Activated B cell treated with CpG ODN at 0.5 μM for 24 hours (primary cell): ENCODE results near the gene RORB. TPM values are rescaled to one million over a fixed set of nuclear protein-coding genes. Genes with fewer than 3 reads are reported as not detected.

Experiments
- ATAC-seq: fragments of 200-7000 bp; cut with Tn5 transposase; one replicate; pipeline ENCODE4 v1.10.0; 2021; ENCODE audit warnings: low read depth, mild to moderate bottlenecking, moderate library complexity
- CTCF ChIA-PET: fragments of 350-600 bp; sonication (Branson Sonifier 250); formaldehyde crosslinking; loops from one replicate; lab custom pipeline; 2021; ENCODE audit warnings: antibody characterized with exemption; lab: Charles Lee
- POLR2A ChIA-PET: fragments of 350-600 bp; sonication (Branson Sonifier 250); formaldehyde crosslinking; loops from one replicate; lab custom pipeline; 2021; ENCODE audit warnings: antibody characterized with exemption; lab: Charles Lee
- DNase-seq: peaks from one replicate; pipeline ENCODE4 v3.0.0; 2022
- H3K27ac Mint-ChIP-seq: one replicate; pipeline ENCODE4 v1.8.0; 2020; ENCODE audit warnings: mixed read lengths
- H3K27me3 Mint-ChIP-seq: one replicate; pipeline ENCODE4 v1.8.0; 2021; ENCODE audit warnings: mixed read lengths
- H3K36me3 Mint-ChIP-seq: one replicate; pipeline ENCODE4 v1.8.0; 2021; ENCODE audit warnings: low read depth, mixed read lengths
- H3K4me1 Mint-ChIP-seq: one replicate; pipeline ENCODE4 v1.8.0; 2021; ENCODE audit warnings: mixed read lengths
- H3K4me3 Mint-ChIP-seq: one replicate; pipeline ENCODE4 v1.8.0; 2020; ENCODE audit warnings: mild to moderate bottlenecking, mixed read lengths
- H3K9me3 Mint-ChIP-seq: one replicate; pipeline ENCODE4 v1.8.0; 2020; ENCODE audit warnings: mixed read lengths
- intact Hi-C: fragments of 100-400 bp; cut with micrococcal nuclease; formaldehyde crosslinking; loops from one replicate; pipeline ENCODE4 v1.15.1; 2024
- total RNA-seq: library from RNA; stranded (reverse); gene quantifications from 2 replicates; pipeline ENCODE4 v1.2.3, GENCODE V29; 2022
- TF ChIP-seq, protein P1 (sequence below): fragments of 200-600 bp; IDR thresholded peaks from one replicate; pipeline ENCODE4 v1.8.0; 2022; ENCODE audit warnings: antibody characterized with exemption, mild to moderate bottlenecking

RORB gene
- total RNA-seq, 1 donor from 2014 or later, result not detected

DNA sequence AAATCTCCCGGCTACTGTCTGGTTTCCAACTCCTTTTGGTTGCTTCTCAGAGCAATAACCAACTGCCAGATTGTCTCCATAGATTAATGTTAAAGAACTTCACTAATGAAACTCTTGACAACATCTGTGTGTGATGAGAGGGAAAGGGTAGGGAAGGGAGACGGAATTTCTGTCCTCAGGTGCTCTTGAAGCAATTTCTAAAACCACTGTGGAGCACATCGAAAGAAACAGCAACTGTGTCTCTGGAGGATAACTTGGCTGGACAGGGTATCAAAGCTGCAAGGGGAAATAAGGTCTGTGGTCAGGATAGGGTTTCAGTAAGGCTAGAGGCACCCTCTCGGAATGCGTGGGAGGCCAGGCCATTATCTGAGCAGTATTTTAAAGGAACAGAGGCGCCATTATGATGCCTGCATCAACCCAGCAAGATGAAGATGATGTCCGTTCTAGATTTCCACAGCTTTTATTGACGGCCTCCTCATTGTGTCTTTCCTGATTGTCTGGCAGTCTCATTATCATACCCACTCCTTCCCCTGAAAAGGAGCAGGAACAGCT lies 76.6 kb downstream of the RORB start:
- no peaks in the 10 kb centered on the region for H3K9me3 Mint-ChIP-seq
- TF ChIP-seq, protein P1, sequence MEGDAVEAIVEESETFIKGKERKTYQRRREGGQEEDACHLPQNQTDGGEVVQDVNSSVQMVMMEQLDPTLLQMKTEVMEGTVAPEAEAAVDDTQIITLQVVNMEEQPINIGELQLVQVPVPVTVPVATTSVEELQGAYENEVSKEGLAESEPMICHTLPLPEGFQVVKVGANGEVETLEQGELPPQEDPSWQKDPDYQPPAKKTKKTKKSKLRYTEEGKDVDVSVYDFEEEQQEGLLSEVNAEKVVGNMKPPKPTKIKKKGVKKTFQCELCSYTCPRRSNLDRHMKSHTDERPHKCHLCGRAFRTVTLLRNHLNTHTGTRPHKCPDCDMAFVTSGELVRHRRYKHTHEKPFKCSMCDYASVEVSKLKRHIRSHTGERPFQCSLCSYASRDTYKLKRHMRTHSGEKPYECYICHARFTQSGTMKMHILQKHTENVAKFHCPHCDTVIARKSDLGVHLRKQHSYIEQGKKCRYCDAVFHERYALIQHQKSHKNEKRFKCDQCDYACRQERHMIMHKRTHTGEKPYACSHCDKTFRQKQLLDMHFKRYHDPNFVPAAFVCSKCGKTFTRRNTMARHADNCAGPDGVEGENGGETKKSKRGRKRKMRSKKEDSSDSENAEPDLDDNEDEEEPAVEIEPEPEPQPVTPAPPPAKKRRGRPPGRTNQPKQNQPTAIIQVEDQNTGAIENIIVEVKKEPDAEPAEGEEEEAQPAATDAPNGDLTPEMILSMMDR, result no peak
- CTCF ChIA-PET, result interaction anchor here (0.7 kb wide), 1 partner anchor 64 kb away, joined by 3 read pairs; no protein-coding TSS in a partner anchor
- H3K4me1 Mint-ChIP-seq, result no peaks in the 10 kb centered on the region
- intact Hi-C loops, result no loop called here
- no peaks in the 10 kb centered on the region for H3K27me3 Mint-ChIP-seq
- no peaks in the 10 kb centered on the region for H3K36me3 Mint-ChIP-seq
- ATAC-seq (no peak), DNase-seq (no peak)
- H3K4me3 Mint-ChIP-seq, result no peak overlapping the region
- POLR2A ChIA-PET, result no interaction called here
- H3K27ac Mint-ChIP-seq, result no peak overlapping the region

DNA sequence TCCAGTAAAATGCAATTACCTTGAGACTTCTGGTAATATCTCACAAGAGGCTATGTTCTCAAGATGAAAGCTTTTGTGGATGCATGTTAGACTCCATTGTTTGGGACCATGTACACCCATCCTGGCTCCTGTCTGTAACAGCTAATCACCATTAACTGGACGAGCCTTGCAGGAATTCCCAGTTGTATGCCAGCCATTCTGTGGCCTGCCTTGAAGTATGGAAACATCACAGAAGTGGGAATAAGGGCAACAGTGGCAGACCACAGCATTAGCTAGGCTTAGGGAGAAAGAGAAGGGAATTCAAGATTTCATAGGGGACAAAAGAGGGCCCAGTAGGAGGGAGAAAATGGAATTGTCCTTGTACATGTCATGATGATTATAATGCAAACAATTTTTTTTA lies 79.0 kb downstream of the RORB start:
- H3K4me3 Mint-ChIP-seq, result no peak overlapping the region
- intact Hi-C loops, result no loop called here
- H3K27ac Mint-ChIP-seq, result no peak overlapping the region
- ATAC-seq, result no peak
- TF ChIP-seq, protein P1, result no peak
- H3K36me3 Mint-ChIP-seq, result no peaks in the 10 kb centered on the region
- no peak for DNase-seq
- H3K4me1 Mint-ChIP-seq, result no peaks in the 10 kb centered on the region
- ChIA-PET CTCF (interaction anchor here (0.8 to 1.4 kb wide), 4 partner anchors 9 to 71 kb away, joined by 3 to 5 read pairs (median 4); no protein-coding TSS in a partner anchor), POLR2A (no interaction called here)
- no peaks in the 10 kb centered on the region for H3K9me3 Mint-ChIP-seq
- no peaks in the 10 kb centered on the region for H3K27me3 Mint-ChIP-seq

DNA sequence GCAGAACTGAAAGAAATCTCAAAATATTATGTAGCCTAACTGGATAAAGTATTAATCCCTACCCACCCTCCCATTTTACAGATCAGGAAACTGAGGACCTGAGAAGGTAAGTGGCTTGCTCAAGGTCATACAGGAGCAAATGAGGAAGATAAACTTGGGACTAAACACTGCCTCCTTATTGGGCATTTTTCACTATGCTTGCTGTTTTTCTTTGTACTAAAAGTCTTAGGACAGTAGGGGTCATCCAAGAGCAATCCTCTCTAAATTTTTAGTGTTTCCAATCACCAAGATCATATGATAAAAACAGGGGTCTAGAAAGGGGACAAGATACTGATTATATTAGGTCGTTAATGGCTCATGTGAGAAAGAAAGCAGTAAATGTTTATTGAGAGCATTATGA lies 80.8 kb downstream of the RORB start:
- POLR2A ChIA-PET, result no interaction called here
- Mint-ChIP-seq H3K27ac (no peak overlapping the region), H3K9me3 (no peaks in the 10 kb centered on the region), H3K4me1 (no peaks in the 10 kb centered on the region), H3K27me3 (no peaks in the 10 kb centered on the region), H3K4me3 (no peak overlapping the region), H3K36me3 (no peaks in the 10 kb centered on the region)
- intact Hi-C loops, result loop anchor here (1.0 kb wide), 3 partner anchors 32 to 164 kb away; no protein-coding TSS in a partner anchor
- TF ChIP-seq, protein P1, result no peak
- ATAC-seq (no peak), DNase-seq (no peak)
- CTCF ChIA-PET, result interaction anchor here (0.9 to 1.0 kb wide), 2 partner anchors 68 to 164 kb away, joined by 3 read pairs; no protein-coding TSS in a partner anchor

GRCh38 chr9:74589576-74589975 lies 92.4 kb downstream of the RORB start:
- H3K36me3 Mint-ChIP-seq, result no peaks in the 10 kb centered on the region
- DNase-seq (no peak), ATAC-seq (no peak)
- no peaks in the 10 kb centered on the region for H3K9me3 Mint-ChIP-seq
- H3K4me3 Mint-ChIP-seq, result no peak overlapping the region
- intact Hi-C loops, result no loop called here
- H3K27me3 Mint-ChIP-seq, result peaks cover 9% of the 10 kb centered on the region
- POLR2A ChIA-PET, result no interaction called here
- peaks cover 24% of the 10 kb centered on the region for H3K4me1 Mint-ChIP-seq
- TF ChIP-seq, protein P1, result no peak
- CTCF ChIA-PET, result no interaction called here
- H3K27ac Mint-ChIP-seq, result no peak overlapping the region

DNA sequence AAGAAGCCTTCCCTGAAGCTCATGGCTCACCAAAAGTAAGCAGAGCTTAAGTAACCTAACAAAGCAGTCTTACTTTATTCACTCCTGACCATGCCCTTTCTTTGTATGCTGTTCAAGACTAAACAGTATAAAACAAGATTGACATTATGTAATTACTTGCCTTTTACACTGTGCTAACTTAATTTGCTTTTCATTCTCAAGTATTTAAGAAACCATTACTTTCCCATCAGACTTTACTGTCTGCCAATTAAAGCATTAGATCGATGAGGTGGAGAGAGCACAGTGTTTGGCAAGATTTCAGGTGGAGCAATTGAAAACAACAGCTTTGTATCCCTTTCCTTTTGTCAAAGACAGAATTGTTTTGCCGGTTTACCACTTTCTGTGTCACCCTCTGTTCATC lies 98.2 kb downstream of the RORB start:
- intact Hi-C loops, result no loop called here
- no peak for DNase-seq
- Mint-ChIP-seq H3K36me3 (no peaks in the 10 kb centered on the region), H3K4me3 (no peak overlapping the region), H3K27me3 (peaks cover 10% of the 10 kb centered on the region), H3K27ac (no peak overlapping the region), H3K9me3 (no peaks in the 10 kb centered on the region), H3K4me1 (peaks cover 8% of the 10 kb centered on the region)
- POLR2A ChIA-PET, result no interaction called here
- CTCF ChIA-PET, result no interaction called here
- TF ChIP-seq, protein P1, result no peak
- no peak for ATAC-seq
